Measurements from ENCODE around the gene BRD4.

The BRD4 gene

DNA sequence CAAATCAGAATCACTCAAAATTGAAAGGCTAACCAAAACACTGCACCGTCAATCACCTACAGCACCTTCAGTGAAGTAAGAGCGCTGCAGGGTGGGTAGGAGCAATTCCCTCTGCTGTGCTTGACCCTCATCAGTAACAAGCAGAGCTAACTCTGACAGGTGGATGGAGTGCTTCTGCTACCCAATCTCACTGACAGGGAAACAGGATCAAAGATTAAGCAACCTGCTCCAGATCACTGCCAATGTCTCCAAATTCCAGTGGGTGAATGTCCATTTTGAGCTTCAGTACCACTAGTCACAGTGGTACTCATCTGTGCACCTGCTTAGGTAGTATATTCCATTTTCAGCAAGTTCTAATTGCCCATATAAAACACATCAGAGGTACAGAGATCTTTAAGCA, 25.2 kb downstream of the BRD4 start:
- DNase-seq = no peak

DNA sequence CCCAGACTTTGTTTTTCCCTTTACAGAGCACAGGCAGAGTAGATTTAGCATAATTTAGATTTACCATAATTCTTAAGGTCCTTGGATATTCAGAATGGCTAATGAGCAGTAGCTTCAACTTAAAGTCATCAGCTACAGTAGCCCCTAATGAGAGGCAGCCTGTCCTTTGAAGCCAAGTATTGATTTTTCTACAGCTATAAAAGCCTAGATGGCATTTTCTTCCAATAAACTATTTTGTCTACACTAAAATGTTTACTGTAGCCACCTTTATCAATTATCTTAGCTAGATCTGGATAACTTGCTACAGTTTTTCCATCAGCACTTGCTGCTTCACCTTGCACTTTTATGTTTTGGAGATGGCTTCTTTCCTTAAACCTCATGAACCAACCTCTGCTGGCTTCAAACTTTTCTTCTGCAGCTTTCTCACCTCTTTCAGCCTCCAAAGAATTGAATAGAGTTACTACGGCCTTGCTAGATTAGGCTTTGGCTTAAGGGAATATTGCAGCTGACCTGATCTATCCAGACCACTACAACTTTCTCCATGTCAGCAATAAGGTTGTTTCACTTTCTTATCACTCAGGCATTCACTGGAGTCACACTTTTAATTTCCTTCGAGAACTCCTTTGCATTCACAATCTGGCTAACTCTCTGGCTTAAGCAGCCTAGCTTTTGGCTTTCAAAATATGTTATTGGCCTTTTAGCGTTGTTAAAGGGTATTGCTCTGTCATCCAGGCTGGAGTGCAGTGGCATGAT, 26.6 kb downstream of the BRD4 start:
- DNase-seq = no peak

DNA sequence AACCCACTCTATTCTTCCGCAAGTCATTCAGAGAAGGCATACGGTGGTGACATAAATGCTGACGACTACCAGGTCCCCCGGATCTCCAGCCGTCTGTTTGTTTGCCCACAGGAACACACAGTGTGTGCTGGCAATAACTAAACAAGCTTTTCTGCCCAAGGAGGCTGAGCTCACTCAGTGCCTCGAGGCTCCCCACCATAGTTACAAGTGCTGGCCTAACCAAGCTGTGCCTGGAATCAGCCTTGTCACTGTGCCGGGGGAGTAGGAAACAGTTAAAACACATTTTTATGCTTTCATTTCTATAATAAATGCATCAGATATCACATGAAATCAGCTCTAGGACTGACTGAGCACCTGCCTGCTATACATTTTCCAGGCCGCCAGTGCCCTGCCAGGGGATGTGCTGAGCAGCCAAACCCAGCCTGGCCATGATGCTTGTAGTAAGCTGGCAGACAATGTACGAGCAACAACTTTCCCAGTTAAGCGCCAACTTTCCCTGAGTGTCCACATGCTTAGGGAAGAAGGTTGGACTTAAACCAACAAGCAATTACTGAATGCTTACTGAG, 28.1 kb downstream of the BRD4 start:
- DNase-seq = no peak

DNA sequence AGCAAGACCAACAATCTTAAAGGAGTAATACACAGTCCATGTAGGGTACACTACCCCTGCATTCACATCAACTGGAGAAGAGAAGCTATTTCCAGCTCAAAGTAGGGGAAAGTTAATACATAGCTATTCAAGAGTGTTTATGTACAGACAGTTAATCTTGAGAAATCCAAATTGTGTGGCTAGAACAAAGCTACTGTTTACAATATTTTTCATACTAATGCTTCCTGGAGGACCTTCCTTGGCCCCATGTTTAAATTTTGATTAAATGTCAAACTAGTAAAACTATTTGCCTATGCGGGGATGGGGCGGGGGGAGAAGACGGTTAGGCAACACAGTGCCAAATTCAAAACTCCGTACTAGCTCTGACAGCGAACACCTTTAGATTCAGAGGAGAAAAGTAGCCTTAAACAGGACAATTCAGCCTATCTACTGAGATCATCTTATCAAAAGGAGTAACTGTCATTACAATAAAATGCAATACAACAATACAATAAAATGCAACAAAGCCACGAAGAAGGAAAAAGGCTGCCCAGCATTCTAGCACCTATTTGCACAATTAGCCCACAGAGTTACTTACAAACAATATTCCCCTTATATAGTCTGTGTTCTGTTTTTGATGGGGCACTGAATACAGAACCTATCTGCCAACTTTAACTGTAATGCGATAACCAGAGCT, 29.1 kb downstream of the BRD4 start:
- no peak for DNase-seq

DNA sequence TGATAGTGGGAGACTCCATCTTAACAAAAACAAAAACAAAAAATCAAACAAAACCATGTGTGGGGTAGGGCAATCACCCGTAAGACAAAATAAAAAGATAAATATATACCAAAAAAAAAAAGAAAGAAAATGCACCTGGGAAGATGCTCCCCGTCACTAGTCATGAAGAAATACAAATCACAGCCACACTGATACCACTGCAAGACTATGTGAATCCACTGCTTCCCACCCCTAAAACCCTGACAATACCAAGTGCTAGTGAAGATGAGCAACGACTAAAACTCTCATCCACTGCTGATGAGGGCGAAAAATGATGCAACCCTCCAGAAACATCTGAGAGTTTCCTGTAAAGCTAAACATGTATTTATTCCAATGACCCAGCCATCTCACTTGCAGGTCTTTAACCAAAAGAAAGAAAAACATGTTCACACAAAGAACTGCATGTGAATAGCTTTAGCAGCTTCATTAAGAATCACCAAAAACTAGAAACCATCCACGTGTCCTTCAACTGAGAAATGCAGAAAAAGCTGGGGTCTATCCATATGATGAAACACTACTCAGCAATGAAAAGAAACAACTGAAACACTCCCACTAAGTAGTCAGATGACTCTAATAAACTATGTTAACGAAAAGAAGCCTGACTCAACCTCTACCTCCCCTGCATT, 31.7 kb downstream of the BRD4 start:
- no peak for DNase-seq

DNA sequence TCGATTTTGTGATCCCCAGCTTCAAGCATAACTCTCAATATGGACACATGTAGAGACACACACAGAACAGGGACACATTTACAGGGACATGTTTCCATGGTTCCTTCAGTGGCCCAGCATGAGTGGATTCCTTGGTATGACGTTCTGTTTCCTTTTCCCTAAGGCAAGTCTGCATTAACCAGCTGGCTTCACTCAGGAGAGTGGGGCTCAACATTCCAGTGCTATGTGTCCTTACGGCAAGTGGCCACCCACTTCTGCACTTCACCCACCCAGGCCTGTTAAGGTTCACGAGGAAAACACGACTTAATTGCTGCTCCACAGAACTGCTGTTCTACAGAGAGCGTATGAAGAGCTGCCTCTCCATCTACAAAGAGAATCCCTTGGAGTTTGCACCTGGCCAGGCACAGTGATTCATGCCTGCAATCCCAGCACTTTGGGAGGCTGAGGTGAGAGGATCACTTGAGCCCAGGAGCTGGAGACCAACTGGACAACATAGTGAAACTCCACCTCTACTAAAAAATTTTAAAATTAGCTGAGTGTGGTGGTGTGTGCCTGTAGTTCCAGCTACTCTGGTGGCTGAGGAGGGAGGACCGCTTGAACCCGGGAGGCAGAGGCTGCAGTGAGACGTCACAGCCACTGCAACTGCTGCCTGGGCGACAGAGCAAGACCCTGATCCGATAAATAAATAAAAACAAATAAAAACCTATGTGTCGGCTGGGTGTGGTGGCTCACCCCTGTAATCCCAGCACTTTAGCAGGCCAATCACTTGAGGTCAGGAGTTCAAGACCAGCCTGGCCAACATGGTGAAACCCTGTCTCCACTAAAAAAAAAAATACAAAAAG, 32.5 kb downstream of the BRD4 start:
- DNase-seq = no peak

DNA sequence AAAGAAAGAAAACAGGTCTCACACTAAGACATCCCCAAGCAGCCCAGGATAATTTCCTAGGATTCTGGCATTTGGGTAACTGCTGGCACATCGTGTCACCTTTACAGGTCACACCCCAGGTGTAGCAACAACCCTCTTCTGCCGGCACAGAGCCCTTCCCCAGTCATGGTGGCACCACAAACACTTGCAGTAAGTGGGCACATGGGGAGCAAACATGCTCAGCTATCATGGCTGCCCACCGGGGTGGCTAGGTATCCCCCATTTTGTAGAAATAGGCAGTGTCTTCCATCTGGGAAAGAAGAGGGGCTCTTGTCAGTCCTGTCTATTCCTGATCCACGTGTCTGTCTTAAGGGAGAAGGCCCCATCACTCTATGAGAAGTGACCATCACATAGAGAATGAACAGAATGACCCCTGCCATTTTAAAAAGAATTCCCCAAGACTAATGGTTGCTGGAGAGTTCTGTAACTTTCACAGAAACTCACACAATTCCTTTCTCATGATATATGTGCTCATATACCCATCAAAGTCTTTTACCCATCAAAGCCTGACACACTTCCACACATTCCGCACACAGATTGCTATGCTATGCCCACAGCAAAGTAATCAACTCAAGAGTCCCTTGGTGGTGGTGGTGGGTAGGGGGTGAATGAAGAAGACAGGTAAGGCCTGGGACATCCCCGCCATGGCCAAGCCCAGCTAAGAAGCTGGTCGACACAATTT, 33.3 kb downstream of the BRD4 start:
- DNase-seq = no peak

DNA sequence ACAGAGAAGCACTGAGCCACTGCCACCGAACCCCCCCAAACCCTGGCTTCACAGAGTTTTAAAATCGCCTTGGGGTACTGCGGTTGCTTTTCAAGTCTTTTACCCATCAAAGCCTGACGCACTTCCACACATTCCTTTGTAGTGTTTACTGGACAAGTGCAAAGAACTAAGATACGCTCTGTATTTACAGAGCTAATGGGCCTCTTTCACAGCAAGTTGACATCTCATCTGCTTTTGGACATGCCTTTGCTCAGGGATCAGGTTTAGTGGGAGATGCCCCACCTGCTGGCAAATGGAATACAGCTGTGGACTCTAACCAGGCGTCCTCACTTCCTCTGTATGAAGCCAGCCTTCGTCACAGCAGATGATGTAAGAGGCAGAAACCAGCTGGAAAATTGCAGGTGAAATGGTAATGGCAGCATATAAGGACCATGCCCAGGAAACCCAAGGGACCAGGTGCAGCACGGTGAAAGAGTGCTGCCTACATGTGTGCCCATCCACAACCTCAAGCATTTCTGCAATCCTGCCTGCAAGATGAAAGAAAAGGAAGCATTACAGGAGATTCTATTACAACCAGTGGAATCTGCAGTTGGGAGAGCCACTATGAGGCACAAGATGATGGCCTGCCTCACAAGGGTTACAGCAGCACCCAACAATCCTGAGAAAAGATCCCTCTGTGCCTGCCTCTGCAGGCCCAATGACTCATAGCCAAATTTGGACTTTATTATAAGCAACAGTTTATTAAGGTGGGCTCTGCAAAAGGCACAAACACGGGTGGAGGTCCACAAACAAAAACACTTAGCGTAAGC, 34.7 kb downstream of the BRD4 start:
- no peak for DNase-seq

DNA sequence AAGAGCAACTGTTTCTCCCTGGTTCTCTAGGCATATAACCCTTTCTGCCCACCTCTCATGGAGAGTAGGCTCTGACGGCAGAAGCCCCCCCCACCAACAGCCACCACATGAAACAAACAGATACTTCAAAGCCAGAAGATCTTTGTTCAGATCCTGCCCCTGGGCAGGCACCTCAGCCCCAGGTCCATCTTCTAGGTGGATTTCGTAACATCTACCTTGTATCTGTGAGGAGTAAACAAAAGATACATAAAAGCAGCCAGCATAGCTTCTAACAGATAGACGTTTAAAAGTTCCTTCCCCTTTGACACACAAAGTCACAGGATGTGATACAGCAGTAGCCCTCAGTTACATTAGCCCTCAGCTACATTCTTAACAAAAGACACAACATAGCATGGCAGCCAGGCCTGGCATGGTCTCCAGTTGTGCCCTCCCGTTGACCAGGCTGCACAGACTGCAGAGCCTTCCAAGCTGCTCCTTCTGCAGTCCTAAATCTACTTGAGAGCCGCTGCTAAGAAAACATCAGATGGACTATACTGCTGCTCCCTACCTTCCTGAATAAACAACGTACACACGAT, 35.4 kb downstream of the BRD4 start:
- DNase-seq = no peak

DNA sequence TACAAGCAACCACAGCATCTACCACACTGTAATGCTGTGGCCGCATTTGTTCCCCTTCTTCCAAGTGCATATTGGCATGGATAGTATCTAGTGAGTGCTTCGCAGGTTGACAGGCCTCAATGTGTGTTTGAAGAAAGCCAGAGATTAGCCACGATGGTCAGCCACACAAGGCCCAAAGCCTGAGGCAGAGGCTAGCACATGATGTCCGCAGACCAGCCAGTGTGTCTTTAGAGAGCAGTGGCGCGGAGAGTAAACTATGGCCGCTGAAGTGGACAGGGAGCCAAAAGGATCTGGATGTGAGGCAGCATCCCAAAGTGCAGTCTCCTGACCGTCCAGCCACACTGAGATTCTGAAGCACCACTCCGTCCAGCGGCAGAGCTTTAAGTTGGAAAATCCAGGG, 36.0 kb downstream of the BRD4 start:
- no peak for DNase-seq

DNA sequence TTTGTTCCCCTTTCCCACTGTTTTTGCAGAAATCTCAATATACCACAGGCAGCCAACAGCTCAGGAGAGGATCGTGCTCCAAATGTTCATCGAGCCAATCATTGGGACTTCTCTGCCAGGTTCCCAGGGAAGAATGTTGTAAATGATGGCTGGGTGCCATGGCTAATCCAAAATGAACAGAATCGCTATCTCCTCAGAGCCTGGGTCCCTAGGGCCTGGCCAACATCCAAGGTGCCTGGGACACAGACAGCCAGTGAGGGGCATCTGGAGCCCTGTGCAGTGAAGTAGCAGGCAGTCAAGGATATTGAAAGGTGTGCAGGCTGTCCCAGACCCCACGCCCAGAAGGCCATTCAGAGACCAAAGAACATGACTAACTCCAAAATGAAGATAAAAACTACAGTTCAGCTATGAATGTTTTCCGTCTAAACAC, 37.8 kb downstream of the BRD4 start:
- peak; percentile 87 for DNase-seq

DNA sequence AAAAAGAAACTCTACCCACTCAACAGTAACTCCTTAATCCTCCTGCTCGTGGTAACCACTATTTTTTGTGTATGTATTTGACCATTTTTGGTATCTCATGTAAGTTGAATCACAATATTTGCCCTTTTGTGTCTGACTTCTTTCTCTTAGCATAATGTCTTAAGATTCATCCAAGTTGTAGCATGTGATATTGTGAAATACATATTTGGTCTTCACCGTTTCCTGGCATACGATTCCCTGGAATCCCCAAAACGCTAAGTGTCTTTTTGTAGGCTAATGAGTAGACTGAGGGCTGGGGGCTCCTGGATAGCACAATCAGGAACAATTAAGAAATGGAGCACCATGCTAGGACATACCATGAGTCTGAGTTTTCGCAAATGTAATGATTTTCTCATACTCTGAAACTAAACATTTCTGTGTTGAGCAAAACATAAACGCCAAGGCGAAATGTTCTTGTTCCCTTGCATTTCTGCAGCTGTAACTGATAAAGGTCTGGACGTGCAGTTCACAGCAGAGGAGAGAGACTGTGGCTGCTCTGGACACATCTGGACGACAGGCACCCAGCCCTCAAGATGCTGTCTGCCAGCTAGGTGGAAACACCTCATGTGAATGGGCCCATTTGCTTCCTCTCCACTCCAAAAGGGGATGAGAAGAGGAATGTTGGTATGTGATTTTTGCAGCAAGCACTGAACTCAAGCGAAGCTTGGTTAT, 38.4 kb downstream of the BRD4 start:
- peak; percentile 55 for DNase-seq

DNA sequence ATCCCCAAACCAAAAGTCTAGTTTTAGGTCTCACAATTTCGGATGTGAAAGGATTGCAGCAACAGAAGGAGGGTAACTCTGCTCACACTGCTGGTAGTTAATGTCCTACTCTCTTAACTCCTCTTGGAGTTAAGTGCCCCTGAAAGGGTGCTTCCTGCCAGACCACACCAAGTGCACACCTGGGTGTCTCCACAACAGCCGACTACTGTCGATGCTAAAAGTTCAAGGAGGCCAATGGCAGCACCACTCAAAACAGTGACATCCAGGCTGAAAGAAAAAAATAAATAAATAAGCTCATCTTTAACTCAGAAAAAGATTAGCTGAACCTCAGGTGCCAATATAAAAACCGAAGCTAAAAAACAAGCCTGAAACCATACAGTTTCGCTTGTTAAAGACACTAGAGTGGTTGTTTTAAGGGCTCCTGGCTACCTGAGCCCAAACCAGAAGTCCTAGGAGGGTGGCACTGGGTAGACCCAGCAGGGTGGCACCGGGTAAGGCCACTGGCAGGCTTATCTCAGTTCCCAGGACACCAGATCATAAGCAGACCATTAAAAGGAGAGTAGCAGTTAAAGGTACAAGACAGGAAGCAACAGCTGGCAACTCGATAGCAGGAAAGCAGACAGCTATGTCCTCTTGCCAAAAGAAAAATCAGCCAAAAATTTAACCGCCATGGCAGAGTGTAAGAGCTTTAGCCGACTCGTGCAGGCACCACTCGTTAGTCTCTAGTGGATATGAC, 39.3 kb downstream of the BRD4 start:
- DNase-seq = peak; percentile 96

DNA sequence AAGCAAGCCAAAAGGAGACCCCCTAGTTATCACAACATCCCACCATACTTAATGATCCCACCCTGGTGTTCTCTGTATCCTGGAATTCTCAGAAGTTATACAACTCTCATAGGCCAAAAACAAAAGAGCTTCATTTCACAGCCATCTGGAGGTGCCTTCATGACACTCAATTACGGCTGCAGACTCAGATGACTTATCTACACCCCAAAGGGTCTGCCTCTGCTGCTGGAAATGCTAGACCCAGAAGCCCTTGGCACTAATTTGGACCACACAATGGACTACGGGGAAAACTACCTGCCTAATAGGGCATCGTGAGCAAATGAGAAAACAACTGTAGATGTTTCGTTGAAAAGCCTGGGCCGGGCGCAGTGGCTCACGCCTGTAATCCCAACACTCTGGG, 40.2 kb downstream of the BRD4 start:
- DNase-seq = no peak

DNA sequence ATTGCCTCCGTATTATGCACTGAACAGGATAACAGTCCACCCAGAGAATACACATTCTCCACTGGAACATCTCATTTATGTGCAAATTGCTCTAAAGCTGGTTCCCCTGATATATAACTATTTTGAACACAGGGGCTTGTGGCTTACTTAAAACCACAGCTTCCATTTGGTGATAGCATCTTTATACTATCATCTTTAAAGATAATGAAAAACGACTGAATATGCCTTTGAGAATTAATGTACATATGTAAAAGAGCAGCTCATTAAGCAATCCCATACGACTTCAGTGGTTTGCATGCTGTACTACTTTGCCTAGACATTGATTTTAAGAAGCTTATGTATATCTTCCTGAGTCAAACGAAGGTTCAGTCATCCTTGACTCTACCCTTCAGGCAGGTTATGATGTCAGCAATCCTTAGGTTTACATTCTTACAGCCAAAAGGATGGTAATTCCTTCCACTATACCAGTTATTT, 40.8 kb downstream of the BRD4 start:
- peak; percentile 60 for DNase-seq

DNA sequence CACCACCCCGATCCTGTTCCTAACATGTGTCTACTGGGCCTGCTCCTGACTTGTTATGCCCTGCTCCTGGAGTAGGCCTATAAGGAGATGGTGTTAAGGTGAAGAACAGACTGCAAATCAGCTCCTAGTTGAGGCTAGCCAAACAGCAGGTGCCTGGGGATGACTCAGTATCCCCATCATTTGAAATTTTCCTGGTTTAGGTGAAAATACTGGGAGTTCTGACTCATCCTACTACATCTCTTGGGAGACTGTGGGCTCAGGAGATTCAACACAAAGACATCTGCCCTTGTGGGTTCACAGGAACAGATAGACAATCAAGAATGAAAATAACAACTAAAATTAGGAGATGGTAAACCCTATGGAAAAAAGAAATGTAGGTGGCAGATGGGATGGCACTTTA, 41.2 kb downstream of the BRD4 start:
- DNase-seq = no peak

DNA sequence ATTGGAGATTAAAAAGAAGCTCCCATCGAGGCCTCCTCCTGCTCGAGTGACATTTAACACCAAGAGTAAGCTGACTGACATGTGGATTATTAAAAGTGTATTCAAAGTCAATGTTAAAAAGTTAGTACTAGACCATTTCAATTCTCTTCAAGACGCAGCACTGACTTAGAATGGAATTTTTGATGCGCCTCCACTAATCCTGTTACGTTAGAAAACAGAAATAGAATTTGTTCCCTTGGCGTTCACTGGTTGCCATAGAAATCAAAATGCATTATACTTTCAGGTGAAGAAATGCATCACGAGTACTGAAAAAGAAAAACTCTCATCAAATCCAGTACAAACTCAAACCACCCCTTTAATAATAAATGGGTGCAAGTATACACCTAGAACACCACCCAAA, 42.2 kb downstream of the BRD4 start:
- DNase-seq = no peak

DNA sequence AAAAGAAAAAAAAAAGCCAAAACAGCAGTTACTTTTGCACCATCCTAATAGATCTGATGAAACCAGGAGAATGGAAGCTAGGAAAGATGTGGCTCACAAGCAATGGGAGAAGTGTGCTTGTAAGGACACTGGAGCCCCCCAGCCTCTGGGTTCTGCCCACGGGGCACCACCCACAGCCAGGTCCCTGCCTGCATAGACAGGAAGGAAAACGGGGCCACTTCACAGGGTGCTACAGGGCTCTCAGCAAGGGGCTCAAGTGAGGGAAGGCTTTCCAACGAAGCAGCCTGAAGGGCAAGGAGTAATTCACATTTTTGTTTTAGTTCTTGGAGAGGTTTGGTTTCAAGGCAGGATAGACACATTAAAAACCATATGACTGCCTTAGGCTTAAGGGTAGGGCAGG, 42.7 kb downstream of the BRD4 start:
- DNase-seq = no peak

Measured in hematopoietic multipotent progenitor cell treated with erythropoietin and hydrocortisone succinate and interleukin-3 and kit ligand, for 6 days (in vitro differentiated cells).